NOMO-1 (cell line): ENCODE data around the gene TMED3.
A peak's percentile ranks its signal among the peaks of the same experiment; 100 is the strongest.

Source experiments
- DNase-seq, 2 experiments: peaks; one replicate each; lab custom pipeline; 2025; ENCODE audit not compliant: unreplicated experiment in 2 of 2; lab: John Stamatoyannopoulos, UW

The TMED3 gene

DNA sequence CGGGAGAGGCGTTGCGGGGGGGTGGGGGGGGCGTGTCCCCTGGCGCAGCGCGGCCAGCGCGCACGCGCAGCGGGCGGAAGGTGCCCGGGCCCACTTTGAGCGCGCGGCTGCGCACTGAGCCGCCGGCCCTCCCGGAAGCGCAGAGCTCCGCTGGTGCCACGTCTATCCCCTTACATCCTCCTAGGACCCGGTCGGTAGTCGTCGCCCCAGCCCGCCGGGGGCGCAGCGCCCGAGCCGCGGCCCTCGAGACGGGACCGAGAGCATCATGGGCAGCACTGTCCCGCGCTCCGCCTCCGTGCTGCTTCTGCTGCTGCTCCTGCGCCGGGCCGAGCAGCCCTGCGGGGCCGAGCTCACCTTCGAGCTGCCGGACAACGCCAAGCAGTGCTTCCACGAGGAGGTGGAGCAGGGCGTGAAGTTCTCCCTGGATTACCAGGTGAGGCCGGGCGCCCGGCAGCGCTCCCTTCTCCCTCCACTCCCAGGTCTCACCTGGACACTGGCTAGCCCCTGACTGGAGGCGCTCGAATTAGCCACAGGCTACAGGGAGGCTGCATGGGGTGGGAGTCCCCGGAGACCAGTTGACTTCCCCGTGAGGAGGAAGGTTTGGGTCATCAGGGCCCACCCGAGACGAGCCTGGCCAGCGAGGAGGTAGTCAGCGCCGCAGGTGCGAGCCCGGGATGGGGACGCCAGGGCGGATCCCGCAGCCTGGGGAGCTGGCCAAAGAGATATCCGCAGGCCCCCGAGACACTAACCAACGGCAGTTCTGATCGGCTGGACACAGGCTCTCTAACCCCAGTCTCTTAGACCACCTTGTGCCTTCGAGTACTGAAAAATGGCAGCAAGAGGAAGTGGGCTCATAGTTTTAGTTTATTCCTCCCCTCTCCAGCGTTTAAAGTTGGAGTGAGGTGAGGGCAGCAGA lies at the start of gene TMED3:
Gene TMED3, plus strand, starts transcription at position 128 of the 916 bp plus-strand sequence. Its CDS starts 138 bp downstream, at position 266.
- DNase-seq = peak; percentile 79 to 87

DNA sequence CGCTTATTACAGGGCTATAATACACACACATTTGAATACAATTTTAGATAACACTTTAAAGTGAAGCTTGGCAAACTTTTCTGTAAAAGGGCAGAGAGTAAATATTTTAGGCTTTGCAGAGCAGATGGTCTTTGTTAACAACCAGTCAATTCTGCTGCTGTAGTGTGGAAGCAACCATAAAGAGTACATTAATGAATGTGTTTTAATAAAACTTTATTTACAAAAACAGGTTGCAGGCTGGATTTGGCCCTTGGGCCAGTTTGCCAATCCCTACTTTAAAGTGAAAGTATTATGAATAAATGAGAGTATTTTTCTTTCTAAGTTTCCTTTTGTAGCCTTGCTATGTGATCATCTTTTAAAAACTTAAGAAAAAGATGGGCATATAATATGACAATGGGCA lies 49.1 kb upstream of the TMED3 start:
- no peak for DNase-seq

DNA sequence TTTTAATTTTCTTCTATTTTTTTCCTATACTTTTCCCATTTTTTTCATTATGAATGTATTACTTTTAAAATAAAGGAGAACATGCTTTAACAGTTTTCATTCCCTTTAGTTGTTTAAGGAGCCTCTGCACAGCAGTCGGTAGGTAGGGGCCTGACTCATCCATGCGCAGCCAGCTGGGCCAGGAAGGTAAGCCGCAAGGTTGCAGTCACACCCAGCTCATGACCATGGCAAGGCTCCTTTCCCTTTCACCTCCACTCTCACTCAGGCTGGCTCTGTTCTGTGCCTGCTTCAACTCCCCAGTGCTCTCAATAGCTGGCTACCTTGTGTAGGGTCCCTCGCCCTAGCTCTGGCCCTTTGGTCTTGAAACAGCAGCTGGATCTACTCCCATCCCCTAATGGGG lies 45.7 kb upstream of the TMED3 start:
- DNase-seq = no peak

DNA sequence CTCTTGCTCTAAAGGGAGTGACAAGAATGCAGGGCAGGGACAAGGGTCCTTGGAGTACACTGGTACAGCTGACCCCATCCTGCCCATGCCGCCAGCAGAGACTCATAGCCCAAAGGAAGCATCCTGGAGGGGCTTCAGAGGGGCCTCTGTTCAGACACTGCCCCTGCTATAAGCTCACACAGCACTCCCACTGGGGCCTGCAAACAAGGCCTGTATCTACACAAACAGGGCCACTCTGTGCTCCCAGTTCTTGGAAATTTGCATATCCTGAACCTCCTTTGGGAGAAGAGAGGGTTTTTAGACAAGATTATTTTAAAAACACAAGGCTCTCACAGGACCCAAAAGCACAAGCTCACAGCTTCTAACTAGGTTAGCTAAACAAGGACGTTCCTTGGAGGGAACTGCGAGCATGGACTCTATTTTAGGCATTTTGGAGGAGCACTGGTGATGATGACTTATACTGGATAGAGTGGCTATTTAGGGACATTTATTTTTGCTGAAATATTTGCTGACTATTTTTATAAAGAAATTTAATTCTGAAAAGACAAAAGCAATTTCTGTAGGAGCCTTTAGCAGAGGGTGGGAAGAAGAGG lies 44.8 kb upstream of the TMED3 start:
- no peak for DNase-seq

GRCh38 chr15:79282371-79283251 lies 28.3 kb upstream of the TMED3 start, which contains the start of gene ANKRD34C:
TSS of gene ANKRD34C (plus strand) at chr15:79282722. CDS start at chr15:79293285, 10,563 bp downstream.
- no peak for DNase-seq

- peak in 1 of 2 experiments; percentile 18 for DNase-seq
These were observed 27.5 kb upstream of the TMED3 start for GRCh38 chr15:79283252-79284048.

DNA sequence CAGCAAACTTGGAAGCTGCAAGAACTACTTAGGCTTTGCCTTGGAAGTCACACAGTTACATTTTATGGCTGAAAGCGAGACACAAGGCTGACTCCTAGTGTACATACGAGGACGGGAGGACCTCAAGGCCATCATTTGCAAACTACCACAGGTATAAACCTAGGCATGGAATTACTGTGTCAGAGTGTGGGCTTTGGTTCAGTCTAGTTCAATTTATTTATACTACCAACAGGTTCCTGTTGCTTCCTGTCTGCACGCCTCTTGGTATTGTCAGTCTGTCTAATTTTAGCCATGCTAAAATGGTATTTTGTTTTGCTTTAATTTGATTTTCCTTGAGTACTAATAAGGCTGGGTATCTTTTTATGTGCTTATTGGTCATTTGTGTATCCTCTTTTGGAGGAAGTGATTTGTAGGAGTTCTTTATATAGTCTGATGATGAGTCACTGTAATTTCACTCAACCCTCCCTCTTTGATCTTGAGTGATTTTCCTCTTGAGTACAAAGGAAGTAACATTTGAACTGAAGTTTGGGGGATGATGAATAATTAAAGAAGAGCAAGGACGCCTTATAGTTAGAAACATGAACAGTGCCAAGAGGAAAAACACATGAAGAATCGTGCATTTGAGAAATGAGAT lies 20.2 kb upstream of the TMED3 start:
- DNase-seq = no peak

DNA sequence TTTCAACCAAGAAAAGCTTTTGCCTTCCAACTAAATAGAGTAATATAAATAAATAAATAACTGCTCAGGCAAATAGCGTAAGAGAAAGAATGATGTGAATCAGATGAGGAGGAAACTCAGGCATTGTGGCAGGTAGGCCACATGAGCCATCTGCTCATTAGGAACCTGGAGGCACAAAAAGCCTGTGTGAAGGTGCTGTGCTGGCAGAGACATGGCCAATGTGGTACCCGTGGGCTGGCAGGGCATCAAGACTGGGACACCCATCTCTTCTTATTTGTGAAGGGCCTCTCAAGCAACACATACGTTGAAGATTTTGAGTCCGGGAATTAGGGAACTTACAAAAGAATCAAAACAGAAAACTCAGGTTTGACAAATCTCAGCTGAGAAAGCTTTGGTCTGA lies 18.9 kb upstream of the TMED3 start:
- no peak for DNase-seq

- no peak for DNase-seq
These were observed 16.8 kb upstream of the TMED3 start for GRCh38 chr15:79294075-79294474.

GRCh38 chr15:79296583-79296982 lies 14.3 kb upstream of the TMED3 start:
- no peak for DNase-seq

DNA sequence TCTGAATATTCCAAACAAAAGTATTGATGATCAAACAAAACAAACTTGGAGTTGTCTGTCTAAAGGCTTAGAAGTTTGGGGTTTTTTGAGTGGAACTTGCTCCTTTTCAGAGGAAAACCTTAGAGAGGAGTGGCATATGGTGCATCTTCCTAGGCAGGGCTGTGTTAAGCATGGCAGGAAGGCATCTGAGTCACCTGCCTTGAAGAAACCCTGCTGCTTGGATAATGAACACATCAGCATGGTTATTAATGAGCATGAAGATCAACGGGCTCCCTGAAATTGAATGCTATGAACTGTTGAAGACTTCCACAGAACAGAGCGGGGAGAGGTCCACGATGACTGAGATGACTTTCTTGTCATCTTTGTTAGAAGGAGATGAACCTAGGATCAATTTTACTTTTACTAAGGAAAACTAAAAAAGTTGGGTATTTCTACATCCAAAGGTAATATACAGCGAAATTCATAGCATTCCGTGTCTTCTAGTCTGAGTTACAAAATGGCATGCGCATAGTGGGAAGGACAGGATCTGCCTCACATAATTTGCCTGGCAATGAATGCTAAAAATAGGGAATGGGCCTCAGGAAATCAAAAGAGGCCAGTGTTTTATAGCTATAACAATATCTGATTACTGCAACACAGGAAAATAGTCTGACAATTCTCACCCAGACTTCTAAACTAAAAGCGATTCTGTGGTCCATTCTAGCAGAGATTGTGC lies 11.6 kb upstream of the TMED3 start:
- no peak for DNase-seq

GRCh38 chr15:79299841-79300235 lies 11.1 kb upstream of the TMED3 start:
- DNase-seq = no peak

DNA sequence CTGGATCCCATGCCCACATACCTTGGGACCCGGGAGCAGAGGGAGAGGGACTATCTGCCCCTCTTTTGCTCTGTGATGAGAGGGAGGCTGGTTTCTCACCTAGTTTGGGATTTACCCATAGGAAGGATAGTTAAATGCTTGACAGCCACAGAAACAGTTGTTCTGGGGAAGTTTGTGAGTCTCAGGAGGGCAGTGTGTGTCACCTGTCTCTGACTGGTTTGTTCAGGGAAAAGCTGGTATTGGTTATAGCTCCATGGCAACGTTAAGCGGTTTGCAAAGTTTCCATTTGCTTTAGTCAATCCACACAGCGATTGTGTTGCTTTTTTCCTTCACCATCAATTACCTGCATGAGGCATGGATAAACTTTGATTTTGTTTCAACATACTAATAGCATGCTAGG lies 3.7 kb upstream of the TMED3 start:
- no peak for DNase-seq

DNA sequence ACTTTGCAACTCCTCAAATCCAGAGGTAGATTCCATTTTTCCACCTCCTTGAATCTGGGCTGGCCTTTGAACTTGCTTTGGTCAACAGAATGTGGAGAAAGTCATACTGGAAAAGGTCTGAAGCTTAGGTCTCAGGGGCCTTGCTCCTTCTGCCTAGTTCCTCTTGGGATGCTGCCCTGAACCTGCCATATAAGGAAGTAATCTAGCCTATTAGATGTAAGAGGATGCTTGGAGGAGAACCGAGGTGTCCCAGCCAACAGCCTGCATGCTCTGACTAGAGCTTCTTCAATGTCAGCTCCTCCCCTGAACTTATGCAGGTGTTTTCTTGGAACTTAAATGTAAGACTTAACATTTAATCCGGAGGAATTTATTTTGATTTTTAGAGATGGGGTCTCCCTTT lies 2.0 kb upstream of the TMED3 start:
- DNase-seq = no peak

DNA sequence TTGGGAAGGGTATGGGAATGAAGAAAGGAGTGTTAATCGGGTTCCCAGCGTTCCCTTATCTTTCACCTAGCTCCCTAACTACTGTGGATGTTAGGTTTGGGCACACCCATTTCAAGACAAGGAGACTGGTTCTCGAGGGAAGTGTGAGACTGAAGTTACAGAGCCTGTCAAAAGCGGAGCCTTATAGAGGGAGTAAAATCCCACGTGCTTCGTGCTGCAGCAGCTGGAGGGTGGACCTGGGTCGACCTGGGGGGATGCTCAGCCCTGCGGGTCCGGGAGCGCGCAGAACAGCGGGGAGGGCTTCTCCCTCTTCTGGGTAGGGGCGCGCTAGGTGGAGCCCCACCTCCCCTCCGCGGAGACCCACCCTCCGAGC lies 314 bp upstream of the TMED3 start:
- peak; percentile 30 to 51 for DNase-seq

- peak in 1 of 2 experiments; percentile 23 for DNase-seq
These were observed 1.1 kb downstream of the TMED3 start for GRCh38 chr15:79311901-79312553.

GRCh38 chr15:79314186-79314585 lies 3.3 kb downstream of the TMED3 start:
- no peak for DNase-seq

GRCh38 chr15:79314811-79315210 lies 3.9 kb downstream of the TMED3 start:
- DNase-seq = no peak
